ENCODE measurements around the gene ZNF138.
"Not testable (repeated sequence)": the region's sequence is repeated elsewhere in the genome, so short reads cannot be mapped to it uniquely, and the experiment has no call there.

The ZNF138 gene

DNA sequence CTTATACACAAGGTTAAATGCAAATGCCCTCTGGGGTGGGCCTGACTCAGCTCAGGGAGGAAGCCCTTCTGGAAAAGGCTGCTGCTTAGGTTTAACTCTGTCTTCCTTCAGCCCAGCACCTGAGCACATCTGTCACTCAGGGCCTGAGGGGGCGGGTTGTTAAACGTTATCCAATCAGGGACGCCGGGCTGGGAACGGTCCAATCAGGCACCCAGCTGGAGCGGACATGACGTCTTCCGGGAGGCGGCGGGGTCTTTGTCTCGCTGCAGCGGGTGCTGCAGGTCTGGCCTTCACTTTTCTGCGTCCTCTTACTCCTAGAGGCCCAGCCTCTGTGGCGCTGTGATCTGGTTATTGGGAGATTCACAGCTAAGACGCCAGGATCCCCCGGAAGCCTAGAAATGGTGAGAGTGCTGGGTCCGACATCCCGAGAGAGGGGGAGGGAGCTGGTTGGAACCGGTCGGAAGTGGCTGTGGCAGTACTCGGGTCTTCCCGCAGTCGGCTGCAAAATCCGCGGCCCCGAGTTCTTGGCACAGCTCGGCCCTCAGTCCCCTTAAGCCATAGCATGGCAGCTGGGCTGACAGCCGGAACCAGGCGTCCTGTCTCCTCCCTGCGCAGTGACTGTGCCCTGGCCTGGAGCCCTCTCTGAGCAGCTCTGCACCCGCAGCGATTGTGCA is at the start of gene ZNF138:
Gene ZNF138 (plus strand): TSS at position 258 of the 674 bp plus-strand sequence. CDS start 141 bp downstream, at position 399.
- FAIRE-seq (peak; percentile 84), DNase-seq (ENCODE audit: low spot score) (peak; percentile 91)

DNA sequence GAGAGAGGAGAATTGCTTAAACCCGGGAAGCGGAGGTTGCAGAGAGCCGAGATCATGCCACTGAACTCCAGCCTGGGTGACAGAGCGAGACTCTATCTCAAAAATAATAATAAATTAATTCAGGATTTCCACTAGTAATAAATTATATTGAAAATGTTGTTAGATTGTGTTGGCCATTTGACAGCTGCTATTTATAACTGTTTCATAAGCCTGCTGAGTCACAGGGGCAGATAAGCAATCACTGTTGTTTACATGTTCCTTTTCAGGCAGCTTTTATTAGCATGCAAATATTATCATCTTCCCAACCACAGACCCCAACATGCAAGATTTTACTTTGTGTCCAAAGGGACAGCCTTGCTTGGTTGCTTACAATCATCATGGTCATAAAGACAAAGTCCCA is 49.5 kb upstream of the ZNF138 start:
- no peak for DNase-seq (ENCODE audit: low spot score)
- no peak for FAIRE-seq

DNA sequence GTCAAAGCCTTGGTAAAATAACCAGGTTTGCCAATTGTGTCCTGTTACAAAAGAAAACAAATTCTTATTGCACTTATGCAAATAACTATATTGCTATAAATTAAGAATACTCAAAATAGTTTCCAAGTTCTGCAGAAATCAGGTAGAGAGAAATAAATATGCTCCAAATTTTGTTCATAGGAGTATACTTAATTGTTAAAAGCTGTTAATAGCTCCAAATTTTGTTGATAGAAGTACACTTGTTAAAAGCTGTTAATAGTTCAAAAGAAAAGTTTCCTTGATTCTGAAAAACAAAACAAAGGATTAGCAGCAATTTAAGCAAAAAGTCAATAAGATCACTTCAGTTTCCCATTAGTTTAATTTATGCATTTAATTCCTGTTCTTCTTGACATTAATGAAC is 46.4 kb upstream of the ZNF138 start:
- no peak for FAIRE-seq
- no peak for DNase-seq (ENCODE audit: low spot score)

DNA sequence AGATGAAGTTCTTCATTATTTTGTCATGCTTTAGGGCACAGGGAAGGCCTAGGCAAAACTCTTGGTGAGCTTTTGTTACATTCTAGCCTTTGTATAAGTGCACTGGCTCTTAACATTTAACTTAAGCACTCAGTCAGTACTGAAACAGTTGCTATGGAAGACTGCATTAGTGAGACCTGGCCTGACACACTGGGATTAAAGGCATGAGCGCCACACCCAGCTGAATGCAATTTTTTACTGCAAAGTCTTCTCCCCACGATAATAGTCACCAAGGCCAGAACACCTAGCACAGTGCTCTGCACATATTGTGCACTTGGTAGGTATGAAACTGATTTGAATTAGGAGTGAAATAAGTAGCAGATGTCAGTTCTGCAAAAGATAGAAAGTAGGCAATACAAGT is 41.2 kb upstream of the ZNF138 start:
- DNase-seq (ENCODE audit: low spot score) (no peak), FAIRE-seq (no peak)

DNA sequence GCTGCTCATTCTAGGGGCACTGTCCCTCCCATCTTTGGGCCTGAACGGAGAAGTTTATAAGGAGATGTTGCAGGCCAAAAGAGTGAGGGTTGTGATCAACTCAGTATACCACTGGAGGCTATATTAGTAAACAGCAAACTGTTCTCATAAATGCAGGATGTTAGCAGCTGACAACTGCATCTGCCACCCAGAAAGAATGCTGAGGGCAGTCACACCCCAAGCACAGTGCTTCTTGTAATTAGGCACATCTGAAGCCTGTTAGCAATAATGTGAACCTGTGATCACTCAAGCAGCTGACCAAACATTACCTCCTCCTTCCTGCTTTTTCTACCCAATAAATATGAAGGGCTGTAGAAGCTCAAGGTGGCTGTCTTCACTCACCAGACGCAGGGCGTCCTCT is 38.4 kb upstream of the ZNF138 start:
- DNase-seq (ENCODE audit: low spot score) (no peak), FAIRE-seq (no peak)

DNA sequence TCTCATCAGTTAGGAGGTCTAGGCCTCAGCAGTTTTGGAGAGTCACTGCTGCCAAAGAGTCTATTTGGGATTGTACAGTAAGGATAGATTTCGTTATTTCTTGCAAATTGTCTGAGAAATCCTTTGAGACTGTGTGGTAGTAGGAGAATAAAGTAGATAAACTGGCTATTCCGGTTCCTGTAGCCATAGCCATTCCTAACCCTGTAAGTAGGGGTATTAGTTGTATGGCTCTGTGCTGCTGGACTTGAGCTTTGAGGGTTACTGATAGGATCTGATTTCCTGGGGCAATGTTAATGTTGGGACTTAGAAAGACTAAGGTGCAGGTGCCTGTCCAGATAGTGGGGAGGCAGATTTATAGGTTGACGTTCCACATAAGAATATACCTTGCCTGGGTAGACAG is 36.1 kb upstream of the ZNF138 start:
- FAIRE-seq (no peak), DNase-seq (ENCODE audit: low spot score) (no peak)

DNA sequence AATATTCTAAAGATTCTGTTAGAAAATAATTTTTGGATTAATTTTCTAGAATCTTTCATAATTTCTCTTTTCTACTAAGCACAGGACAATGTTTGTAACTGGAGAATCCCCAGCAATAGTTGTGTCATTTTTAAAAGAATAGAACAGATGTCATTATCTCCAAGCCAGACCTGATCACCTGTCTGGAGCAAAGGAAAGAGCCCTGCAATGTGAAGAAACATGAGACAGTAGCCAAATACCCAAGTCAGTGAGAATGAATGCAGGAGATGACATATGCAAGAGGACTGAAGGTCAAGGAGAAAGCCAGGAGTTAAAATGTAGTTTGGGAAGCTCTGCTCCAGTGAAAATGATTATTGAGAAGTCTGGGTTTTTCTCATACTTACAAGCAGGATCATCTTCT is 25.4 kb upstream of the ZNF138 start:
- FAIRE-seq (no peak), DNase-seq (ENCODE audit: low spot score) (no peak)

DNA sequence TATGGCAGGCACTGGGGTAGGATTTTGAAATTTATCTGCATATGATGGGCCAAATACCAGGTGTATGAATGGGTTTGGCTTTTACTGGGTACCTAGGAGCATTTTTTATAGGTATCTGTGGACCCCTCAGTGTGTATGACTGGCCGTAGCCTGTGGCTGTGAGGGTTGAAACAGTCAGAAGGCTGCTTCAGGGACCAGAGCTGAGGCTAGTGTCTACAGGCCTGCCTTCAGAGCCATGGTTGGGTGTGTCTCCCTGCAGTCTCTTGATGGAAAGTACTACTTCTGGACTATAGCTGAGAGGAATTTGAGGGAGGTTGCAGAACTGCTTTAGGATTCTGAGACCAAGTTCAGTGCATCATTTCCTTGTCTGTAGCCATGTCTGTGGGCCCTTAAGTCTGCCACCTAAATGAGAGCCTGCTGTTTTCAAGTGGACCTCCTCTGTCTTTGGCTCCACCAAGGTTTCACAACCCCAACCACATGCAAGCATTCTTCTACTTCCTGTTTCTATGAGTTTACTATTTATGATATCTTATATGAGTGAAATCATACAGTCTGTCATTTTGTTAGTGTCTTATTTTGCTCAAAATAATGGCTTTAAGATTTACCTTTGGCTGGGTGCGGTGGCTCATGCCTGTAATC is 19.9 kb upstream of the ZNF138 start:
- DNase-seq (ENCODE audit: low spot score) (no peak), FAIRE-seq (no peak)

DNA sequence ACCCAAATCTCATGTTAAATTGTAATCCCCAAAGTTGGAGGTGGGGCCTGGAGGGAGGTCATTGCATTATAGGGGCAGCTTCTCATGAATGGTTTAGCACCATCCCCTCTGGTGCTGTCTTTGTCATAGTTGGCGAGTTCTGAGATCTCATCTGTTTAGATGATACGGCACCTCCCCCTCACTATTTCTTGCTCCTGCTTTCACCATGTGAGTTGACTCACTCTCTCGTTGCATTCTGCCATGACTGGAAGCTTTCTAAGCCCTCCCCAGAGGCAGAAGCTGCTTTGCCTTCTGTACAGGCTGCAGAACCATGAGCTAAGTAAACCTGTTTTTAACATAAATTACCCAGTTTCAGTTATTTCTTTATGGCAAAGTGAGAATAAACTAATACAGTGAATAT is 18.9 kb upstream of the ZNF138 start:
- DNase-seq (ENCODE audit: low spot score) (no peak), FAIRE-seq (no peak)

DNA sequence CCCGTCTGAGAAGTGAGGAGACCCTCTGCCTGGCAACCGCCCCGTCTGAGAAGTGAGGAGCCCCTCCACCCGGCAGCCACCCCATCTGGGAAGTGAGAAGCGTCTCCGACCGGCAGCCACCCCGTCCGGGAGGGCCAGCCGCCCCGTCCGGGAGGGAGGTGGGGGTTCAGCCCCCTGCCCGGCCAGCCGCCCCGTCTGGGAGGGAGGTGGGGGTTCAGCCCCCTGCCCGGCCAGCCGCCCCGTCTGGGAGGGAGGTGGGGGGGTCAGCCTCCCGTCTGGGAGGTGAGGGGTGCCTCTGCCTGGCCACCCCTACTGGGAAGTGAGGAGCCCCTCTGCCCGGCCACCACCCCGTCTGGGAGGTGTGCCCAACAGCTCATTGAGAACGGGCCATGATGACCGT is 9.4 kb upstream of the ZNF138 start:
- FAIRE-seq; DNase-seq (ENCODE audit: low spot score): not testable (repeated sequence)

DNA sequence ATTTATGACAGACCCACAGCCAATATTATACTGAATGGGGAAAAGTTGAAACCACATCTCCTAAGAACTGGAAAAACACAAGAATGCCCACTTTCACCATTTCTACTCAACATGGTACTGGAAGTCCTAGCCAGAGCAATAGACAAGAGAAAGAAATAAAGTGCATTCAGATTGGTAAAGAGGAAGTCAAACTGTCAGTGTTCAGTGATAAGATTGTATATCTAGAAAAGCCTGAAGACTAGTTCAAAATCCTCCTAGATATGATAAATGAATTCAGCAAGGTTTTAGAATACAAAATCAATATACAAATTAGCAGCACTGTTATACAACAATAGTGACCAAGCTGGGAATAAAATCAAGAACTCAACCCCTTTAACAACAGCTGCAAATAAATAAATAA is 6.9 kb upstream of the ZNF138 start:
- FAIRE-seq: no peak
- DNase-seq (ENCODE audit: low spot score): no peak

DNA sequence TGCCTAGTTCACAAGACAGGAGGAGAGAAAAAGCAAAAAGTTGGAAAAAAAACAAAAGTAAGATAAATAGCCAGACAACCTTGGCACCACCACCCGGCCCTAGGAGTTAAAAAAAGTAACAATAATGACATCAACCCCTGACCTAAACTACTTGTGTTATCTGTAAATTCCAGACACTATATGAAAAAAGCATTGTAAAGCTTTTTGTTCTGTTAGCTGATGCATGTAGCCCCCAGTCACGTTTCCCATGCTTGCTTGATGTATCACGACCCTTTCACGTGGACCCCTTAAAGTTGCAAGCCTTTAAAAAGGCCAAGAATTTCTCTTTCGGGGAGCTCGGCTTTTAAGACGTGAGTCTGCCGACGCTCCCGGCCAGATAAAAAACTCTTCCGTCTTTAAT is 5.0 kb upstream of the ZNF138 start:
- not testable (repeated sequence) for FAIRE-seq; DNase-seq (ENCODE audit: low spot score)

DNA sequence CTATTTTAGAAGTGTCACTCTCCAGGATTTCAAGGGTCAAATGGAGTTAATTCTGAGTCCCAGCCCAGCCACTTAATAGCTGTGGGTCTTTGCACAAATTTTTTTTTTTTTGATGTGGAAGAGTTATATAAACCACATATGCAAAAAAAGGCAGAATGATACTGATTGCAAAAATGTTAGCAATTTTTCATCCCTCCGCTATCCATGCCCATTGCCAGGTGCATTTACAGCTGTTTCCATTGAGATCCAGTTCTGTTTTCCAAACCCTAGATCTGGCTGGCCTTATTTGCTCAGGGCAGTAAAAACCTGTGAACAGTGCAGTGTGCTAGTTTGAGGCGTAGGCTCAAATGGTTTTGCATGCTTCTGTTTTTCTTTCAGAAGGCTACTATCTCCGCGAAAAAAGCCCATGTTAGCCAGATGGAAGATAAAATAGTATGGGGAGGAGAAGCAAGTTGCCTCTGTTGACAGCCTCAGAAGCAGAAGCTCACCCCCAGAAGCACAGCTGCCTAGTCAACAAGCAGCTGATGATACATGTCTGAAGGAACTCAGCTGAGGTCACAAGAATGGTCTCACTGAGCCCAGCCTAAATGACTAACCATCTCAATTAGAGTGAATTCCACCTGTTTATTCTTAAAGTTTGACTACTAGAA is 997 bp upstream of the ZNF138 start:
- FAIRE-seq: no peak
- DNase-seq (ENCODE audit: low spot score): no peak

DNA sequence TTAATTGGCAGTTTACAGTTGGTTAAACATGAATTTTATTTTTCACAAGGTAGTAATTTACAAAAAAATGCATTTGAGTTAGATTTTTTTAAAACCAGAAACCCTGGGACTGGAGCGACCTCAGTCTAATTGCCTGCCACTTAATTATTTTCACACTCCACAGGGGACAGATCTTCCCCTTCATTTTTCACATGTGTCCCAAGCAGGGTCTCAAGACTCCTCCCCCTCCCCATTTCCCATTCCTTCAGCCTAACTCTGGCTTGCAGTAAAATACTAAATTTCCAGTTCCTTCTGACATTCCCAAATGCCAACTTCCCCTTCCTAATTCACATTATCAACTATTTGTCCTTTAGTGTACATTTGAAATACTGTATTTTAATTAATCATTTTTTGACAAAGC is 948 bp downstream of the ZNF138 start:
- FAIRE-seq (no peak), DNase-seq (ENCODE audit: low spot score) (no peak)

DNA sequence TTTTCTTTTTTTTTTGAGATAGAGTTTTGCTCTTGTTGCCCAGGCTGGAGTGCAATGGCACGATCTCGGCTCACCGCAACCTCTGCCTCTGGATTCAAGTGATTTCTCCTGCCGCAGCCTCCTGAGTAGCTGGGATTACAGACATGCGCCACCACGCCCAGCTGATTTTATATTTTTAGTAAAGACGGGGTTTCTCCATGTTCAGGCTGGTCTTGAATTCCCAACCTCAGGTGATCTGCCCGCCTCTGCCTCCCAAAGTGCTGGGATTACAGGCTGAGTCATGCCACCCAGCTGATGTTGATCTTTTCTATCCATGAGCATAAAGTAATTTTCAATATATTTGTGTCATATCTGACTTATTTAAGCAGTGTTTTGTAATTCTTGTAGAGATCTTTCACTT is 4.9 kb downstream of the ZNF138 start:
- DNase-seq (ENCODE audit: low spot score); FAIRE-seq: not testable (repeated sequence)

DNA sequence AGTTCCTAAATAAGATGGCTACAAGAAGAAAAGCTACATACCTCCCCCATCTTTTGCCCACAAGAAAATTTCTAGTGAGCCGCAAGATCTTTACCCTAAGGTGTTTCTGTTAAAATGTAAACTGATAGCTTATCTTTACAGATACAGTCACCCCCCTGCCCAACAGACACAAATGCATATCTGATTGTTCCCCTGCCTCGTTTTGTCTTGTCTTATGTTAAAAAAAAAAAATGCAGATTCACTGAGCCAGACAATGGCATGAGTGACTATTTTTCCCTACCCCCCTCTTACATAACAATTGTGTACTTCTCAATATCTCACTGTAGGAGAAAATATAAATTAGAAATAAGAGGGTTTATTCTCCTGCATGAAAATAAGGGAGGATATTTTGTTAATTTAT is 8.5 kb downstream of the ZNF138 start:
- FAIRE-seq (no peak), DNase-seq (ENCODE audit: low spot score) (no peak)

DNA sequence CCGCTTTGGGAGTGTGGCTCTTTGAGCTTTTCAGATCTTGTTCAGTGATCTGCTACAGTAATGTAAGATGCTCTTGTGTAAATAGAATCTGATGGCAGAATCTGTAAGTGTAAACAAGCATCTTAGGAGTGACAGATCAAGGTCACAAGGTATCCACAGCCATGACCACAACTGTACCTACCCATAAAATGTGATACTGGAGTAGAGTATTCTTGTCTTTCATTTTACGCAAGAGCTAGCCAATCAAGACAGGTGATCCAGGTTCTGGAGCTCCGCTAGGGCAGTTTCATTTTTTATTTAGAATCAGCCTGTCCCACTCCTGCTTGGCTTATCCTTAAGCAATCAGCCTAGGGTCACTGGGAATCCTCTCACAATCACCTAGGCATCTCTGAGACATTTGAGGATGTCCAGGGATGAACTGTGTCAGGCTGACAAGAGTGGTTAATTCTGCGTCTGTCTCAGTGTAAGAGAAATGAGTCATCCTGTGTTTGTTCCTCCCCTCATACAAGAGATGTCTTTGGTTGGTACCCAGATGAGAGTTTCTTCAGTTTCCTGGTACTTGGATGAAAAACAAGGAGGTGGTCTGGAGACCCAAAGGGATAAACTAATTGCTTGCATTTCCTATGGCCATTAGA is 13.6 kb downstream of the ZNF138 start:
- DNase-seq (ENCODE audit: low spot score): no peak
- no peak for FAIRE-seq

DNA sequence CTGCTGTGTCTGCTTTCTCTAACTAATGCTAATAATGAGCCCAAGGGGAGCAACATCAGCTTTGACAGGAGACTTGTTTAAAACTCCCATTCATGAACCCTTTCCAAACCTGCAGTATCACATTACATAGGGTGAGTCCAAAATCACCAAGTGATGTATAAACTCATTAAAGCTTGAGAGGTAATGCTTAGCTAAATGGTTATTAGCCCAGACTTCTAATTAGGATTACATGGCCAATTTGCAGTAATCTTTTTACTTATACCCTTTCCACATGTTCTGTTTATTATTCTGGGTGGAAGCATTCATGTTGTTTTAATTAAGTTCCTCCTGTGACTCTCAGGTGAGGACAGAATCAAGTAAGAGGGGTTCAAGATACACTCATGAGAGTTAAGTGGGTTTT is 17.5 kb downstream of the ZNF138 start:
- FAIRE-seq: no peak
- DNase-seq (ENCODE audit: low spot score): no peak

DNA sequence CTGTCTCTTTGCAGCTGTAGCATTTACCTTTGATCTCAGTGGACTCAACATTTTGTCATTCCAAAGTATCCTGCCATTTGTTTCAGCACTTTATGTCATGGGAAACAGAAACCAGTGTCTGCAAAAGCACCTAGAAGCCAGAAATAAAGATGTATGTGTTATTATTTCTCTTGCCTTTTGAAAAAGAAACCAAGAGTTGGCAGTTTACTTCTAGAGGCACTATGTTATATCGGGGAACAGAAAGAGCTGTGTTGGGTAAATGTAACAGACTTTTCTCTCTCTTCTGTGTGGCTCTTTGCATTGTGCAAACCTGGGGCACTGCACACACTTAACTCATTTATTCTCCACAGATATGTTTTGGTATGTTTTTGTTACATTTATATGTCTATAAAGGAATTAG is 36.7 kb downstream of the ZNF138 start:
- DNase-seq (ENCODE audit: low spot score) (no peak), FAIRE-seq (no peak)

DNA sequence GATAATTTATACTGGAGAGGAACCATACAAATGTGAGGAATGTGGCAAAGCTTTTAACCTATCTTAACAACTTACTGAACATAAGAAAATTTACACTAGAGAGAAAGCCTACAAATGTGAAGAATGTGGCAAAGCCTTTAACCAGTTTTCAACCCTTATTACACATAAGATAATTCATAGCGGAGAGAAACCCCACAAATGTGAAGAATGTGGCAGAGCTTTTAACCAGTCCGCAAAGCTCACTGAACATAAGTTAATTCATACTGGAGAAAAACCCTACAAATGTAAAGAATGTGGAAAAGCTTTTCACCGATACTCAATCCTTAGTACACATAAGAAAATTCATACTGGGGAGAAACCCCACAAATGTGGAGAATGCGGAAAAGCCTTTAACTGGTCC is 37.9 kb downstream of the ZNF138 start:
- no peak for DNase-seq (ENCODE audit: low spot score)
- no peak for FAIRE-seq

DNA sequence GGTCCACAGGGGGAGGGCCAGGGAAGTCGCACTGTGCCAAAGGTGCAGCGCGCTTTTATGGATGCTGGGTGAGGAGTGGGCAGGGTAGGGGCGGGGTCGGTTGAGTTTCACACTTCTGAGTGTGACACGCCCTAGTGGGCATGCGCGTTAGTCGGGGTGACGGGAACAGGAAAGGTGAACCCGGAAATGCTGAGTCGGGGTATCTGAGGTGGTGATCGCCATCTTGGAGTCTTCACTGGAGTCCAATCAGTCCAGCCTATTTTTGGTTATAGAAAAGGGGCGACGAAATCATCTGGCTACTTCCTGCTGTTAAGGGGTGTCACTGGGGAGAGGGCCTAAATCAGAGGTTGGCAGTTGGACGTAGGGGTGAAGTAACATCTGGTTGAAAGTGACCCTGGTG is 40.8 kb downstream of the ZNF138 start:
- DNase-seq (ENCODE audit: low spot score) (no peak), FAIRE-seq (no peak)

DNA sequence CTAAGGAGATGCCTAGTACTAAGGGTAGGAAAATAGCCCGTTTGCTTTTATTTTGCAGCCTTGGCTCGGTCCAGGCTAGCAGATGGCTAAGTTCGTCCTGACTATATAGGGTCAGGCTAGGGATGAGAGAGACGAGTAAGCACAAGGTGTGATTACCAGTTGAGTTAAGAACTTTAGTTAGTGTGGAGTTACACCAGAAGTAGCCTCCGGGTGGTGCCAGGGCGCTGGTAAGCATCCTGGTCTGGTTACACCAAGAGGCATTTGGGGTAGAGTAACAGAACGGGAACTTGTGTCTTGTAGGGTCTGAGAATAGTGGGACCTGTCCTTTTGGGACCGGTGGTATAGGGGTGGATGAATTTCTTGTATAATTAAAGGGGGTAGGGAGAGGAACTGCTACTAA is 41.6 kb downstream of the ZNF138 start:
- DNase-seq (ENCODE audit: low spot score); FAIRE-seq: not testable (repeated sequence)

Data from RCC 7860 (cell line).